ENCODE results near the gene TMEM121B. TPM values are rescaled to one million over a fixed set of nuclear protein-coding genes. Genes with fewer than 3 reads are reported as not detected.

TMEM121B gene
- total and polyA plus RNA-seq, 2 experiments from 2014 or later = 2.0 to 7.2 TPM

GRCh38 chr22:17133137-17133536 lies 12.0 kb upstream of the TMEM121B start:
- H3K4me3 ChIP-seq = no peak overlapping the region

GRCh38 chr22:17132112-17132511 lies 11.0 kb upstream of the TMEM121B start:
- Histone ChIP-seq H4K20me1 (replicated peaks; ENCODE audit: insufficient read depth) (no peaks in the 10 kb centered on the region; the same call in 1 of the 2 replicates), H3K36me3 (ENCODE audit: insufficient read depth) (no peaks in the 10 kb centered on the region), H3K4me3 (no peak overlapping the region), H3K79me2 (replicated peaks; ENCODE audit: insufficient read depth) (no peaks in the 10 kb centered on the region), H3K4me2 (no peak overlapping the region), H3F3A (replicated peaks; ENCODE audit: low read depth) (0 out of 2 replicates have a peak, but pooled peaks cover 3% of the 10 kb centered on the region), H3K27ac (ENCODE audit: low read depth) (no peak overlapping the region), H3K4me1 (ENCODE audit: insufficient read depth) (no peaks in the 10 kb centered on the region), H2AFZ (no peak overlapping the region), H3K27me3 (ENCODE audit: insufficient read depth) (no peaks in the 10 kb centered on the region), H3K9me2 (ENCODE audit: insufficient read depth) (no peaks in the 10 kb centered on the region)
- H3K4me1 Mint-ChIP-seq = peaks cover 15% of the 10 kb centered on the region; the same call in 2 of the 3 replicates
- DNase-seq (ENCODE audit: low spot score) (no peak), ATAC-seq (no peak; the same call in 2 of the 3 replicates)
- H3K9me3 Mint-ChIP-seq = no peaks in the 10 kb centered on the region; the same call in 2 of the 3 replicates
- H3K4me3 Mint-ChIP-seq = no peak overlapping the region
- no peak overlapping the region for H3K27ac Mint-ChIP-seq
- H3K36me3 Mint-ChIP-seq (ENCODE audit: low read depth) = peaks cover 14% of the 10 kb centered on the region
- peaks cover 7% of the 10 kb centered on the region for H3K27me3 Mint-ChIP-seq (ENCODE audit: insufficient read depth, low read depth, poor library complexity)
- no peak for TF ChIP-seq EZH2phosphoT487 (IDR thresholded peaks at IDR 0.05; ENCODE audit: unreplicated experiment)
- TF ChIP-seq ETS1 (IDR thresholded peaks at IDR 0.05) = no peak
- no peak for TF ChIP-seq JUNB (IDR thresholded peaks at IDR 0.05; ENCODE audit: unreplicated experiment)
- TF ChIP-seq EZH2 (IDR thresholded peaks at IDR 0.05; ENCODE audit: low read depth, unreplicated experiment) = no peak
- no peak for TF ChIP-seq NANOG (IDR thresholded peaks at IDR 0.05; ENCODE audit: borderline replicate concordance)
- no peak for TF ChIP-seq REST (IDR thresholded peaks at IDR 0.05; ENCODE audit: unreplicated experiment)
- TF ChIP-seq POLR2AphosphoS5 (IDR thresholded peaks at IDR 0.05; ENCODE audit: low read depth) = no peak
- no peak for TF ChIP-seq STAT1 (IDR thresholded peaks at IDR 0.05; ENCODE audit: unreplicated experiment)
- no peak for TF ChIP-seq ZNF331 (CRISPR knock-in tag; IDR thresholded peaks at IDR 0.05; ENCODE audit: low read depth)
- TF ChIP-seq CTCF (conservative IDR thresholded peaks at IDR 0.05; ENCODE audit: low read depth in 2 of 2) = no peak

More at GRCh38 chr22:17133137-17133536, 12.0 kb upstream of the TMEM121B start:
- Histone ChIP-seq H3K79me2 (replicated peaks; ENCODE audit: insufficient read depth) (no peaks in the 10 kb centered on the region), H3F3A (replicated peaks; ENCODE audit: low read depth) (0 out of 2 replicates have a peak, but pooled peaks cover 6% of the 10 kb centered on the region), H3K9me2 (ENCODE audit: insufficient read depth) (no peaks in the 10 kb centered on the region), H3K4me2 (no peak overlapping the region), H3K27me3 (ENCODE audit: insufficient read depth) (no peaks in the 10 kb centered on the region), H2AFZ (no peak overlapping the region), H3K27ac (ENCODE audit: low read depth) (no peak overlapping the region), H4K20me1 (replicated peaks; ENCODE audit: insufficient read depth) (no peaks in the 10 kb centered on the region; the same call in 1 of the 2 replicates), H3K36me3 (ENCODE audit: insufficient read depth) (no peaks in the 10 kb centered on the region), H3K4me1 (ENCODE audit: insufficient read depth) (no peaks in the 10 kb centered on the region)
- TF ChIP-seq NANOG (IDR thresholded peaks at IDR 0.05; ENCODE audit: borderline replicate concordance) (no peak), ETS1 (IDR thresholded peaks at IDR 0.05) (no peak)
- DNase-seq (ENCODE audit: low spot score) = no peak
- H3K9me3 Mint-ChIP-seq = no peaks in the 10 kb centered on the region; the same call in 2 of the 3 replicates
- ATAC-seq = no peak
- H3K27ac Mint-ChIP-seq = no peak overlapping the region
- H3K4me1 Mint-ChIP-seq = peaks cover 15% of the 10 kb centered on the region; the same call in 2 of the 3 replicates
- H3K36me3 Mint-ChIP-seq (ENCODE audit: low read depth) = peaks cover 22% of the 10 kb centered on the region
- H3K4me3 Mint-ChIP-seq = no peak overlapping the region
- peaks cover 7% of the 10 kb centered on the region for H3K27me3 Mint-ChIP-seq (ENCODE audit: insufficient read depth, low read depth, poor library complexity)

All from GM23338 (cell line).